Embryonic facial prominence (tissue), 1 donor: ENCODE measurements around the gene RNF208.
"Not testable (repeated sequence)": the region's sequence is repeated elsewhere in the genome, so short reads cannot be mapped to it uniquely, and the experiment has no call there.

Source experiments
- DNase-seq: peaks from one replicate; pipeline ENCODE4 v3.0.0-alpha.2; 2016; ENCODE audit errors: extremely low spot score

Gene RNF208

GRCh38 chr9:137222190-137223077 is at the start of gene RNF208:
Gene RNF208 (minus strand): TSS chr9:137222240. CDS start chr9:137221212, 1,028 bp downstream.
- DNase-seq = no peak

- no peak for DNase-seq
Measured at GRCh38 chr9:137271696-137272076, 49.6 kb upstream of the RNF208 start.

GRCh38 chr9:137270929-137271695 is 49.1 kb upstream of the RNF208 start:
- no peak for DNase-seq

GRCh38 chr9:137269231-137269772 is 47.3 kb upstream of the RNF208 start:
- DNase-seq = no peak

GRCh38 chr9:137268538-137269201 is 46.6 kb upstream of the RNF208 start:
- DNase-seq = no peak

- DNase-seq = no peak
Measured at GRCh38 chr9:137267933-137268355, 45.9 kb upstream of the RNF208 start.

GRCh38 chr9:137266585-137267453 is 44.8 kb upstream of the RNF208 start:
- DNase-seq = no peak

- no peak for DNase-seq
Measured at GRCh38 chr9:137266162-137266527, 44.1 kb upstream of the RNF208 start.

GRCh38 chr9:137265496-137266161 is 43.6 kb upstream of the RNF208 start:
- DNase-seq = no peak

GRCh38 chr9:137264067-137264466 is 42.0 kb upstream of the RNF208 start:
- DNase-seq = no peak

GRCh38 chr9:137263506-137263905 is 41.5 kb upstream of the RNF208 start:
- no peak for DNase-seq

- DNase-seq = no peak
Measured at GRCh38 chr9:137262909-137263285, 40.9 kb upstream of the RNF208 start.

- DNase-seq = not testable (repeated sequence)
Measured at GRCh38 chr9:137262173-137262908, 40.3 kb upstream of the RNF208 start.

GRCh38 chr9:137256856-137257255 is 34.8 kb upstream of the RNF208 start:
- DNase-seq = no peak

- DNase-seq = no peak
Measured at GRCh38 chr9:137256362-137256761, 34.3 kb upstream of the RNF208 start.

GRCh38 chr9:137255448-137256114 is 33.5 kb upstream of the RNF208 start:
- no peak for DNase-seq

GRCh38 chr9:137254624-137255447 is 32.8 kb upstream of the RNF208 start, which contains the start of gene NELFB:
Gene NELFB (plus strand): TSS chr9:137255327.
- peak; percentile 64 for DNase-seq
